Activated naive CD4-positive, alpha-beta T cell treated with anti-CD3 and anti-CD28 coated beads, Interleukin-2, amount 50 U/mL, for 24 hours (primary cell): ENCODE results near the gene POLA1.

Source experiments
- H3K27ac Mint-ChIP-seq: one replicate; pipeline ENCODE4 v1.8.0; 2021; ENCODE audit warnings: mild to moderate bottlenecking, mixed read lengths
- H3K27me3 Mint-ChIP-seq: one replicate; pipeline ENCODE4 v1.8.0; 2021; ENCODE audit warnings: mixed read lengths
- H3K36me3 Mint-ChIP-seq: one replicate; pipeline ENCODE4 v1.8.0; 2021; ENCODE audit warnings: mixed read lengths
- H3K4me1 Mint-ChIP-seq: one replicate; pipeline ENCODE4 v1.8.0; 2021; ENCODE audit warnings: mixed read lengths
- H3K4me3 Mint-ChIP-seq: one replicate; pipeline ENCODE4 v1.8.0; 2021; ENCODE audit warnings: mild to moderate bottlenecking, mixed read lengths
- H3K9me3 Mint-ChIP-seq: one replicate; pipeline ENCODE4 v1.8.0; 2021; ENCODE audit warnings: mixed read lengths

Gene POLA1

DNA sequence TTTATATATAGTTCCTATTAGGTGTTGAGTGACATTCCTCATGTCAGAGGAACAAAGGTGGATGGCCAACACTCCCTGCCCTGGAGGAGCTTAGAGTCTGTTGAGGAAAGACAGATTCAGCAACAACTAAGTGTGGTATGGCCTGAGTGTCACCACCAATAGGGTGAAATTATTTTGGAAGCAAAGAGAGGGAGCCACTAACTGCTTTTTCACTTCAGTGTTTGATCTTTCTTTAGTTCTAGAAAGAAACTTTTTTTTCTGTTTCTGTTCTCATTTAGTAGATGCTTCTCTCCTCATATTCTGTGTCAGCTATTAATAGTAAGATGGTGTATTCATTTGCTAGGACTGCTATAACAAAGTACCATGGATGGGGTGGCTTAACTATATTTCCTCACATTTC, 240.6 kb downstream of the POLA1 start:
- no peaks in the 10 kb centered on the region for H3K4me1 Mint-ChIP-seq
- H3K27me3 Mint-ChIP-seq, result no peaks in the 10 kb centered on the region
- peaks cover 7% of the 10 kb centered on the region for H3K36me3 Mint-ChIP-seq
- H3K4me3 Mint-ChIP-seq, result no peak overlapping the region
- no peaks in the 10 kb centered on the region for H3K9me3 Mint-ChIP-seq
- no peak overlapping the region for H3K27ac Mint-ChIP-seq

DNA sequence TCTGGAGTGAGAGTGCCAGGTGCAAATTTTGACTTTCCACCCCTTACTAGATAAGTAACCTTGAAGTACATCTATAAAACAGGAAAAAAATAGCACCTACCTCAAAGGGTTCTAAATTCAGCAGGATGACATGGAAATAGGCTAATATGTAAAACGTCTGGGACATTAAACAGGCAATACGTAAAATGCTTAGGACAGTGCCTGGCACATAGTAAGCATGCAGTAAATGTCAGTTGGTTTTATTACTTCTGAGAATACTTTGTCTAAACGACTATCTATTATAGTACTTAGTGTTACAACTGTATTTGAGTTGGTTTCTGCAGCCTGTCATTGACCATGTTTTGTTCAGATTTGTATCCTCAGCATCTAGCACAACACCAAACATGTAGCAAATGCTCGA, 251.3 kb downstream of the POLA1 start:
- no peak overlapping the region for H3K4me3 Mint-ChIP-seq
- no peaks in the 10 kb centered on the region for H3K27me3 Mint-ChIP-seq
- no peak overlapping the region for H3K27ac Mint-ChIP-seq
- no peaks in the 10 kb centered on the region for H3K9me3 Mint-ChIP-seq
- H3K36me3 Mint-ChIP-seq, result no peaks in the 10 kb centered on the region
- H3K4me1 Mint-ChIP-seq, result no peaks in the 10 kb centered on the region

DNA sequence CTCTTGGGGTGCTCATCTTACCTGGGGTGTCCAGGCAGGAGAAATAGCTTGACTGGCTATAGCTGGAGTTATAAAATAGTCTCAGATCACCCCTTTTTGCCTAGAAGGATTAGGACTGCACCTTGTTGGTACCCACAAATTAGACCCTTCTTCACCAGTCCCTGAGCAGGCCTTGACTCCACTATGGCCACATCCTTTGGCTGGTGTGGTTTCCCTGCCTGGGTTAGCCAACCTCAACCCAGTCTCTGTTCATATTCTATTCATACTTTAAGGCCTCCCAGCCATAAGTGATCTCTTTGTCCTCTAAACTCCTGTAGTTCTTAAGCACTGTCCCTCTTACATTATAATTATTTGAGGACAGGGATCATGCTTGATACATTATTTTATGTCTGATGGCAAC, 252.7 kb downstream of the POLA1 start:
- no peaks in the 10 kb centered on the region for H3K9me3 Mint-ChIP-seq

DNA sequence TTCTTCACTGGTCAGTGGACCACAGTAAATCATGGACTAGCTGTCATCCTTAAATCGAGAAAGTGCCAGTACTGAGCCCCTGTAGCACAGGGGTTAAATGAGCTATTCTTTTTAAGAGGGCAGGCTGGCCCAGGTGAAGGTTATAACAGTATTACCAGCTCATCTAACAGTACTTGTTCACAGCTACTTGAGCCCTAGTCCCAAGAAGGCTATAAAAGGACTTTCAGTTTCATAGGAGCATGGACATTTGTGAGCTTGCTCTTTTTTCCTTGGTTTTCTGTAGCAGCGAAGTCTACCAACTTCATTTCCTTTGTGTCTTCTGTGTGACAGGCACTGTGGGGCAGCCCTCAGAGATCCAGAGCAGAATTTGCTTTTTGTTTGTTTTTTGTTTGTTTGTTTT, 261.0 kb downstream of the POLA1 start:
- H3K4me3 Mint-ChIP-seq, result no peak overlapping the region
- H3K27ac Mint-ChIP-seq, result no peak overlapping the region
- H3K9me3 Mint-ChIP-seq, result no peaks in the 10 kb centered on the region
- H3K36me3 Mint-ChIP-seq, result peaks cover 5% of the 10 kb centered on the region
- H3K27me3 Mint-ChIP-seq, result no peaks in the 10 kb centered on the region
- no peaks in the 10 kb centered on the region for H3K4me1 Mint-ChIP-seq

More for the DNA sequence above, 252.7 kb downstream of the POLA1 start:
- Mint-ChIP-seq H3K27ac (no peak overlapping the region), H3K36me3 (no peaks in the 10 kb centered on the region), H3K27me3 (no peaks in the 10 kb centered on the region), H3K4me3 (no peak overlapping the region), H3K4me1 (no peaks in the 10 kb centered on the region)

DNA sequence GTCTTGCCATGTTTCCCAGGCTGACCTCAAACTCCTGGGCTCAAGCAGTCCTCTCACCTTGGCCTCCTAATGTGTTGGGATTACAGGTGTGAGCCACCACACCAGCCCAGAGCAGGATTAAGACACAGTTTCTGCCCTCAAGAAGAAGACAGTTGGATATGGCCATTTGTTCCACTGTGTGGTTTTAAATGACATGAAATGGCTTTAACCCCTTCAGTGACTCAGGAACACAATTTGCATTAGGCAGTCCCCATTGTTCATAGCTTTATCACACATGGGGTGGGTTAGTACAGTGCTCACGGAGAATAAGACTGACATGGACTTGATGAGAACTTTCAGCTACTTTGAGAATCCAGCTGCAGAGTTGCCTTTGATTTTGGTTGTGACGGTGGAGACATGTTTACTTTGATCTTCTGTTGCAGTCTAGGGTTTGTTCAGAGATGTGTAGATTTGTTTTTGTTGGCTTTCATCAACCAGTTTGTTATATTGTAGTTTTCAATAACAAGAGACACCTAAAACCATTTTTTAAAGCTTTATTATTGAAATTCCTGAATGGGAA, 261.7 kb downstream of the POLA1 start:
- H3K27me3 Mint-ChIP-seq, result no peaks in the 10 kb centered on the region
- peaks cover 5% of the 10 kb centered on the region for H3K36me3 Mint-ChIP-seq
- no peak overlapping the region for H3K4me3 Mint-ChIP-seq
- no peaks in the 10 kb centered on the region for H3K4me1 Mint-ChIP-seq
- H3K9me3 Mint-ChIP-seq, result no peaks in the 10 kb centered on the region
- no peak overlapping the region for H3K27ac Mint-ChIP-seq

DNA sequence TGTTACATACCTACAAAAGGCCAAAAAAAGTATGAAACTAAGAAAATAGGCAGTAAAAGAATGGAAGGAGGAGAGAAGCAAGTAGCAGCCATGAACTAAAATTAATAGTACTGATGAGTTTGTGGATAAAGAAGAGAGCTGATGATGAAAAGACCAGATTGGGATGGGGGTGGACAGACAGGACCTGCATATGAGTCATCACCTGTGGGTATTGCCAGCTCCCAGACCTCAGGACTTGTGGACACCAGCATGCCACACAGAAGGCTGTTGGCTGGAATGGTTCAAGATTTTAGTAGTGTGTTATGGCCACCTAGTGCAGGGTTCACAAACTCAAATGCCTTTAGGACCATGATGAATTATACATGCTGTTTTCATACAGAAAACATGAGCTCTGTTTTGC, 263.1 kb downstream of the POLA1 start:
- Mint-ChIP-seq H3K9me3 (no peaks in the 10 kb centered on the region), H3K27me3 (no peaks in the 10 kb centered on the region), H3K4me3 (no peak overlapping the region)

DNA sequence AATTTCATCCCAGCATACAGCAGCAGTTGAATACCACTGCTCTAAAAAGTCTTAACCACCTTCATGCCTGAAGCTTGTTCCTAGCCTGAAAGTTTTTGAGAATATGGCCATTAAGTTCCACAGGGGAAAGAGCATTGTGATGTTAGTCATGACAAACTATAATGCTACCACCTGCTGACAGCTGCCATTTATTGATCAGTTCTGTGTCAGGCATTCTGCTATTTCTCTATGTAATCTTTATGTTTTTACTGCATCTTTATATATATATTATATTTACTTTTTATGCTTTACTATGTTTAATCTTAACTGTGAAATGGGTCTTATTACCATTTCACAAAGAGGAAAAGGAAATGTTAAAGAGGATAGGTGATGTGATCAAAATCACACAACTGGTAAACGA, 268.1 kb downstream of the POLA1 start:
- H3K9me3 Mint-ChIP-seq, result no peaks in the 10 kb centered on the region
- H3K27ac Mint-ChIP-seq, result no peak overlapping the region
- no peaks in the 10 kb centered on the region for H3K4me1 Mint-ChIP-seq
- peaks cover 8% of the 10 kb centered on the region for H3K36me3 Mint-ChIP-seq
- H3K4me3 Mint-ChIP-seq, result no peak overlapping the region
- H3K27me3 Mint-ChIP-seq, result no peaks in the 10 kb centered on the region

More for the DNA sequence above, 263.1 kb downstream of the POLA1 start:
- Mint-ChIP-seq H3K36me3 (peaks cover 5% of the 10 kb centered on the region), H3K27ac (no peak overlapping the region), H3K4me1 (no peaks in the 10 kb centered on the region)

DNA sequence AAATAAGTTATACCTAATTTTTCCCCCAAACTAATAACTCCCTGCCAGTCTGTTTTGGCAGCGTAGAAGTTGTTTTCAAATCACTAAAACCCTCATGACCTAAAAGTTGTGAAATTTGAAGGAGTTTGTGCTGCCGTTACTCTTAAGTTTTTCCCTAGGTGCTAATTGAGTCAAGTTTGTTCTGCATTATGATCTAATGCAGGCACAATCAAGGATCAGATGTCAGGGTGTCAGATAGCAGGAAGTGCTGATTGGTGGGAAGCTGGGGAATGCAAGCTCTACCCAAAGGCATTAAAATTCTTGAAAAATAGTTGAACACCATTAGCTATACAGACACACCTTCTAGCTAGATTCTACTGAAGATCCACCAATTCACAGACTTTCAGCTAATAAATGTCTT, 270.1 kb downstream of the POLA1 start:
- H3K36me3 Mint-ChIP-seq, result peaks cover 6% of the 10 kb centered on the region
- no peaks in the 10 kb centered on the region for H3K4me1 Mint-ChIP-seq
- no peak overlapping the region for H3K4me3 Mint-ChIP-seq
- H3K27me3 Mint-ChIP-seq, result no peaks in the 10 kb centered on the region
- H3K9me3 Mint-ChIP-seq, result no peaks in the 10 kb centered on the region
- H3K27ac Mint-ChIP-seq, result no peak overlapping the region

DNA sequence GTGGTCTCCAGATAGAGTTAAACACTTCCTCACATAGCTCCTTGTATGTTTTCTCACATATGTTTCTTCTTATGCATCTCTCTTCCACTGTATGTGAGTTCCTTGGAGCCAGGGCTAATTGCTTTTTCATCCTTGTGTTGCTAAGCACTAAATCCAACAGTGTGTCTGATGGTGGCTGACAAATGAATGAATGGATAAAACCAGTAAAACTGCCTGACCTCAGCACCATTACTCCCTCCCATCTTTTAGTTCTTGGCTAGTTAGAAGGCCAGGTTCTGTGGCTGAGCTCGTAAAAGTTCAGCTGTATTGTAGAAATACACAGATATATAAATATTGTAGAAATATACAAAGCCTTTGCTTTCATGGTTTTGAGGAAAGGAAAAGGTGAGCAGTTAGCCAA, 271.7 kb downstream of the POLA1 start:
- H3K4me1 Mint-ChIP-seq, result no peaks in the 10 kb centered on the region

DNA sequence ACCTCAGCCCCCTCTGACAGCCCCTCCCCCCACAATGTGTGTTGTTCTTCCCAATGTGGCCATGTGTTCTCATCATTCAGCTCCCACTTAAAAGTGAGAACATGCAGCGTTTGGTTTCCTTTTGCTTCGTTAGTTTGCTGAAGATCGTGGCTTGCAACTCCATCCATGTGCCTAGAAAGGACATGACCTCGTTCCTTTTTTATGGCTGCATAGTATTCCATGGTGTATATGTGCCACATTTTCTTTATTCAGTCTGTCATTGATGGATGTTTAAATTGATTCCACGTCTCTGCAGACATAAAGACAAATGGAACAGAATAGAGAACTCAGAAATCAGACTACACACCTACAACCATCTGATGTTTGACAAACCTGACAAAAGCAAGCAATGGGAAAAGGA, 276.1 kb downstream of the POLA1 start:
- H3K4me3 Mint-ChIP-seq, result no peak overlapping the region
- no peaks in the 10 kb centered on the region for H3K27me3 Mint-ChIP-seq
- H3K4me1 Mint-ChIP-seq, result no peaks in the 10 kb centered on the region
- no peaks in the 10 kb centered on the region for H3K9me3 Mint-ChIP-seq
- peaks cover 13% of the 10 kb centered on the region for H3K36me3 Mint-ChIP-seq
- no peak overlapping the region for H3K27ac Mint-ChIP-seq

More for the DNA sequence above, 271.7 kb downstream of the POLA1 start:
- Mint-ChIP-seq H3K36me3 (peaks cover 11% of the 10 kb centered on the region), H3K27me3 (no peaks in the 10 kb centered on the region), H3K27ac (no peak overlapping the region), H3K9me3 (no peaks in the 10 kb centered on the region), H3K4me3 (no peak overlapping the region)

DNA sequence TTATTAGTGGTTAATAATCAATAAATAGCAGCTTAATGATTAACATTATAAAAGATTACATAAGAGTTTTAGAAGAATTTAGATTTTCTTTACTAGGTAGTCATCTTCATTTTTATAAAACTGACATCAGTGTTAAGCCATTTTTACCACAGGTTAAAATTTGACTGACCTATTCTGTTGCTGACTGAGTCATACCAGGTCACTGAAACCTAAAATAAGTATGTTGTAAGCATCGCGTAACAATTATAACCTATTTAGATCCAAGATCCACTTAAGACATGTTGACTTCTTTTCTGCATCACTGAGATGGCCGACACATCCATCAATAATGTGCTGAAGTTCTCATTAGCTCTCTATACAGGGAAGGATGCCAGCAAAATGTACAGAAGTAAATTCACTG, 285.4 kb downstream of the POLA1 start:
- Mint-ChIP-seq H3K27me3 (no peaks in the 10 kb centered on the region), H3K4me1 (no peaks in the 10 kb centered on the region), H3K36me3 (peaks cover 3% of the 10 kb centered on the region), H3K4me3 (no peak overlapping the region), H3K9me3 (no peaks in the 10 kb centered on the region), H3K27ac (no peak overlapping the region)

DNA sequence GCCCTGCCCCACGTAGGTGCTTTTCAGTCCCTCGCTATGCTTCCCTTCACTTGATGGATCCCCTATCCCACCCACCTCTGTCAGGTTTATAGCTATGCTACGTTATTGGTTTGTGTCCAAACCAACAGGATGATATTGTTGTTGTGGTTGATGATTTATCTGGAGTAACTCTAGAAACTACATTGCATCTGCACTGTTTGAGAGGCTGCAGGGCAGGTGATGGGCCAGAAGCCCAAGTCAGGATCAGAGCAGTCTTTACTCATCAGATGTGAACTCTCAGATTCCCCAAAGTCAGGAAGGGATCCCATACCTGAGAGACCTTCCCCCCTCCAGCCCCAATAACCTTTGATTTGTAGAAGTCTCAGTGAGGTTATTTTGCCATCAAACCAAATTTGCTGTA, 287.3 kb downstream of the POLA1 start:
- H3K36me3 Mint-ChIP-seq, result peaks cover 3% of the 10 kb centered on the region
- H3K4me1 Mint-ChIP-seq, result no peaks in the 10 kb centered on the region
- H3K4me3 Mint-ChIP-seq, result no peak overlapping the region
- H3K27me3 Mint-ChIP-seq, result no peaks in the 10 kb centered on the region
- no peak overlapping the region for H3K27ac Mint-ChIP-seq
- H3K9me3 Mint-ChIP-seq, result no peaks in the 10 kb centered on the region

DNA sequence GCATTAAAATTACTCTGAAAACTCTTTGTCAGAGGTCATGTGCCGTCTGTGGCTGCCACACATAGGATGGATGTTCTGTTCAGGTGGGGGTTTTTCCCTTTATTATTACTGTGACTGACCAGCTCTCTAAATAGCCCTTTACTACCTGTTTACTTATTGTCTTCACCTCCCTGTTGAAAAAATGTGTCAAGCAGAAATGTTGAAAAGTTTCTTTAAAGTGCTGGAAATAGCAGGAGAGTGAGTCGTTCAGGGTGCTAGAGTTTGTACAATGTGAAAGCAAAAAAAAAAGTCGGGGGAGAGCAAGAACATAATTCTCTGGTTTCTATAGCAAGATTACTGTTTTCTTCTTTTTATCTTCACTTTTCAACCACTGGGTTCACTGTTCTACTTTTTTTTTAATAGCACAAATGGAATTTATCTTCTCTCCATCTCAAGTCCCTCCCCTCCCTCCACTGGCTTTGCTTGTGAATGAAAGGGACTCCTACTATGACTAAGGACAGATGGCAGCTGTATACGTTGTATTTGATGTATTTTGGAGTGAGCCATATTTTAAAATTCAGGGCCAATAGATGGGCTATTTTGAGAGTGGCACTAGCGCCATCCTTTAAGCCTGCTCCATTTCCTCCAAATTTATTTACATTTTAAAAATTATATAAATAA, 288.7 kb downstream of the POLA1 start:
- Mint-ChIP-seq H3K36me3 (peaks cover 8% of the 10 kb centered on the region), H3K4me1 (no peaks in the 10 kb centered on the region), H3K4me3 (no peak overlapping the region), H3K27ac (no peak overlapping the region), H3K27me3 (no peaks in the 10 kb centered on the region), H3K9me3 (no peaks in the 10 kb centered on the region)

DNA sequence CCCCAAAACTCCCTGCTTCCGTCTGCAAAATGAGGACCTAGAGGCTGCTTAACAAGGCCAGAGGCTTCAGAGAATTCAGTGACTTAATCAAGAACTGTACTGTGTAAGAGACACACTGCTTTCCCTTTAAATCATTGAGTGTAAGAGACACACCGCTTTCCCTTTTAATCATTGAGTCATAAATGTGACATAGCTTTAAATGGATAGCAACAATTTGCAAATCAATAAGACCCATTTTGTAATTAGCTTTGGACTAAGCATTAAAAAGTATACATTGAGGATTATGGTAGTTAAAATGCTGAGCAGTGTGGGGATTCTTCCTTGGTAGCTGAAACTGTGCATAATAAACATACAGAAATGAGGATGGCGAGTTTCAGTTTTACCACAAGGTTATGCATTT, 290.2 kb downstream of the POLA1 start:
- H3K4me1 Mint-ChIP-seq, result no peaks in the 10 kb centered on the region
- no peak overlapping the region for H3K27ac Mint-ChIP-seq
- H3K27me3 Mint-ChIP-seq, result no peaks in the 10 kb centered on the region
- peaks cover 11% of the 10 kb centered on the region for H3K36me3 Mint-ChIP-seq
- H3K9me3 Mint-ChIP-seq, result no peaks in the 10 kb centered on the region
- no peak overlapping the region for H3K4me3 Mint-ChIP-seq

DNA sequence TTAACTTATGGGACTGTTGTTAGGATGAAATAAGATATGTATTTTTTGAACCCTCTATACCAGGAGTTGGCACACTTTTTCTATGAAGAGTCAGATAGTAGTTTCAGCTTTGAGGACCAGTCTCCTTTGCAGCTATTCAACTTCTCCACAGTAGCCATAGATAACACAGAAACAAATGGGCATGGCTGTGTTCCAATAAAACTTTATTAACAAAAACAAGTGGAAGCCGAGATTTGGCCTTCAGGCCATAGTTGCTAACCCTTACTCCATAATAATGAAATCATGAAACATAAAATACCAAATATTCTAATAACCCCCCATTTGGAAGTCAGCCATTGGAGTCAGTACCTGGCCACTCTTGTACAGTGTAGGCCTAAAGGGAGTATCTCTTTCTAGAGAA, 291.4 kb downstream of the POLA1 start:
- Mint-ChIP-seq H3K27me3 (no peaks in the 10 kb centered on the region), H3K27ac (no peak overlapping the region), H3K4me1 (no peaks in the 10 kb centered on the region), H3K9me3 (no peaks in the 10 kb centered on the region), H3K36me3 (peaks cover 8% of the 10 kb centered on the region), H3K4me3 (no peak overlapping the region)

DNA sequence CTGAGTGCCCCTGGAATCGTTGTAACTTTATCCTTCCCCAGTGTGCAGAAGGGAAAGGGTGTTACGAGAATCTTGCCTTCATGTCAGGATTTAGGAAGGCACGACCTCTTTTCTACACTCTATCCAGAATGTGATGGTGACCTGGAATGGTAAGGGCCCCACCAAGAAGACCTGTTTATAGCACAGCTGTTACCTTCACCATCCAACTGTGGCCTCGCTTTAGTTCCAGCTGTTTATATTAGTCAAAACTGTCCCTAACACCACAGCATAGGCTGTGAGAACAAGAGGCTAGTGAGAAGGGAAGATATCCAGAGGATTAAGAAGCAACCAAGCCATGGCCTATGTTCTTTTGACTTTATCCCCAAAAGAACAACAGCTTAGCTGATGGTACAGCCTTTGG, 294.0 kb downstream of the POLA1 start:
- Mint-ChIP-seq H3K27ac (no peak overlapping the region), H3K4me3 (no peak overlapping the region), H3K9me3 (no peaks in the 10 kb centered on the region), H3K27me3 (no peaks in the 10 kb centered on the region), H3K4me1 (no peaks in the 10 kb centered on the region), H3K36me3 (peaks cover 14% of the 10 kb centered on the region)

DNA sequence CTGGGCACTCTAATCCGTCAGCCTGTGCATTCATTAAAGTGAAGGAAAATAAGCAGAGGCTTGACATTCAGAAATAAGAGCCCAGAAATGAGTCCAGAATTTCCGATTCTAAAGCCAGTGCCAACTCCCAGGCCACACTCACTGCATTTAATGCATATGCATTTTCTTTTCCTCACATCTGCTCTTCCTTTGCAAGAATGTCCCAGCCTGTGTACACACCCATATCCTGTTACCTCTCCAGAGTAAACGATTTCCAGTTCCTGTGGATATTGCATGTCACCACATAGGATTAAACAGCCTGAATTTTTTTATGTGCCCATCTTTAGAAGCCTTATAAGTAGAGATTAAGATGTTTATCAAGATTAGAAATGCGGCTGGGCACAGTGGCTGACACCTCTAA, 294.6 kb downstream of the POLA1 start:
- Mint-ChIP-seq H3K4me1 (no peaks in the 10 kb centered on the region), H3K9me3 (no peaks in the 10 kb centered on the region), H3K4me3 (no peak overlapping the region), H3K36me3 (peaks cover 14% of the 10 kb centered on the region), H3K27me3 (no peaks in the 10 kb centered on the region), H3K27ac (no peak overlapping the region)
